ENCODE results near the gene PYGB. TPM values are rescaled to one million over a fixed set of nuclear protein-coding genes. Genes with fewer than 3 reads are reported as not detected.

The PYGB gene
- total RNA-seq, 1 experiment from 2014 or later = 188 TPM

DNA sequence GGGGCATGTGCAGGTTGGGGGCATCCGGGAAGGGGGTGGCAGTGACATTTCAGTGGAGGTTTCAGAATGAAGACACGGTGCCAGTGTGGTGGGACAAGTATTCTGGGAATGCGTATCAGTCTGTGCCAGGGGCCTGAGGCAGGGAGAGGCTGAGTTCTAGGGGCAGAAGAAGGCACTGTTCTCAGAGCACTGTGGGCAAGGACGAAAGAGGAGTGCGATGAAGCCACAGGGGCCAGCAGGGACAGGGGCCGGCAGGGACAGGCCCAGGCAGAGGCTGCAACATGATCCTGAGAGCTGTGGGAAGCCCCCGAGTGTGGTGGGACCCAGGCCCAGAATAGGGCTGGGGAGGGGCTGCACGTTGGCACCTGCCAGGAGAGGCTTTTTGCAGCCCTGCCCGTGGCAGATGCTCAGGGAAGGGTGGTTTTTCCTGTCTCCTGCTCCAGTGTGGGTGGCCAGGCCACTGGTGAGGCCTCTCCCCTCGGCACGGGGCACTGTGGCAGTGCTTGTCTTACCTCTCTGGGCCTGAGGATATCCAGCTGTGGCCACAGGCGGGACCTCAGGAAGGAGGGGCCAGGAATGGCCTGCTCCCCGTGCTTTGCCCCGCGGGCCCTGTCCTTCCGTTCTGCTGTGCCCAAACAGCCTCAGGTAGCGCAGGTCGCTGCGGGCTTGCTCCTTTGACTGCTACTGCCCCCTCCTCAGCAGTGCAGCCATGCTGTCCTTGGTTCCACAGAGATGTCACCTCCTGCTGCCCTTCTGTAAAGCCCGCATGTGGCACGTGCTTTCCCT, 42.4 kb upstream of the PYGB start:
- H3K79me2 ChIP-seq (ENCODE audit: low read length) = peaks cover 68% of the 10 kb centered on the region
- H3K27ac ChIP-seq (ENCODE audit: low read length) = peak overlapping the region; percentile 83; the same call in 1 of the 2 replicates
- no peak for DNase-seq
- H3K36me3 ChIP-seq (ENCODE audit: insufficient read depth, low read length) = no peaks in the 10 kb centered on the region; the same call in 1 of the 2 replicates
- no peaks in the 10 kb centered on the region for H3K27me3 ChIP-seq (ENCODE audit: low read length)
- no peaks in the 10 kb centered on the region for H3K9me2 ChIP-seq (replicated peaks; ENCODE audit: insufficient read depth, low read length)
- no peaks in the 10 kb centered on the region; the same call in 1 of the 2 replicates for H4K20me1 ChIP-seq (ENCODE audit: insufficient read depth, low read depth, low read length)
- peaks cover 52% of the 10 kb centered on the region for H3K4me1 ChIP-seq (ENCODE audit: low read length)
- H2AFZ ChIP-seq (ENCODE audit: low read length) = no peak overlapping the region
- H3K4me3 ChIP-seq (ENCODE audit: low read length) = no peak overlapping the region
- no peak overlapping the region for H3K4me2 ChIP-seq (ENCODE audit: low read depth, low read length, poor library complexity, severe bottlenecking)
- H3K9me3 ChIP-seq (ENCODE audit: low read length) = no peaks in the 10 kb centered on the region
- H3K9ac ChIP-seq (ENCODE audit: low read length) = no peak overlapping the region; the same call in 1 of the 2 replicates

DNA sequence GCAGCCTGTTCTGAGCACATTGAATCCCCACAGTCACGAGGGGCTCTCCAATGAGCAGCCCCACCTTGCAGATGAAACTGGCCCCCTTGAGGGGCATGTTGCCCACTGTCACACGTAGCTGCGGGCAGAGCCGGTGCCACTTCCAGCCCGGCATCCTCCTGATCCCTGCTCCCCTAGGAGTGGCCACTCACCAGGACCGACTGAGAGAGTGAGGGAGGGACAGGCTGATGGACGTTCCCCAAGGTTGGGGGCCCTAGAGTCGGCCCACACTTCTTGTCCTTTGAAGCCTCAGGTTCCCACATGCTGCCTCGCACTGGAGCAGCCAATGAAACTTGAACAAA, 41.9 kb upstream of the PYGB start:
- H3K4me2 ChIP-seq (ENCODE audit: low read depth, low read length, poor library complexity, severe bottlenecking) = no peak overlapping the region
- H2AFZ ChIP-seq (ENCODE audit: low read length) = no peak overlapping the region
- peaks cover 62% of the 10 kb centered on the region for H3K79me2 ChIP-seq (ENCODE audit: low read length)
- H3K27ac ChIP-seq (ENCODE audit: low read length) = no peak overlapping the region
- H3K9me3 ChIP-seq (ENCODE audit: low read length) = no peaks in the 10 kb centered on the region
- H3K27me3 ChIP-seq (ENCODE audit: low read length) = no peaks in the 10 kb centered on the region
- H3K4me3 ChIP-seq (ENCODE audit: low read length) = no peak overlapping the region
- H3K9me2 ChIP-seq (replicated peaks; ENCODE audit: insufficient read depth, low read length) = no peaks in the 10 kb centered on the region
- no peak overlapping the region for H3K9ac ChIP-seq (ENCODE audit: low read length)
- H3K36me3 ChIP-seq (ENCODE audit: insufficient read depth, low read length) = no peaks in the 10 kb centered on the region; the same call in 1 of the 2 replicates
- no peak for DNase-seq
- H3K4me1 ChIP-seq (ENCODE audit: low read length) = peaks cover 47% of the 10 kb centered on the region
- H4K20me1 ChIP-seq (ENCODE audit: insufficient read depth, low read depth, low read length) = no peaks in the 10 kb centered on the region; the same call in 1 of the 2 replicates

DNA sequence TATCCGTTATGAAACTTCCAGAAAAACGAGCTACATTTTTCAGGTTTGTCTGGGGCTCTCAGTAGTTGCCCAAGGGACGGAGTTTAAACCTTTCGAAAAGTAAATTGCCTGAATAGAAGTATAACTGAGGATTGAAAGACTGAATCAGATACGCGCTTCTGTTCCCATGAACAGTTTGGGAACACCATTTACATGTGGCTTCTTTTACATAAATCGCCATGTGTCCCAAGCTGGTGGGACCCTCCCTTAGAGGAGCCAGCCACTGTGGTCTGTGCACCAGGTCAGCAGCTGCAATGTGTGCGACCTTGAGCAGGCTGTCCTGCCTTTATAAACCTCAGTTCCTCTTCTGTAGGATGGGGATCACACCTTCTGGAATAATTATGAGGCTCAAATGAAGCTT, 41.3 kb upstream of the PYGB start:
- Histone ChIP-seq H3K36me3 (ENCODE audit: insufficient read depth, low read length) (no peaks in the 10 kb centered on the region; the same call in 1 of the 2 replicates), H2AFZ (ENCODE audit: low read length) (no peak overlapping the region), H3K4me3 (ENCODE audit: low read length) (no peak overlapping the region), H3K27me3 (ENCODE audit: low read length) (no peaks in the 10 kb centered on the region), H3K27ac (ENCODE audit: low read length) (no peak overlapping the region), H3K4me1 (ENCODE audit: low read length) (peaks cover 43% of the 10 kb centered on the region), H3K79me2 (ENCODE audit: low read length) (peaks cover 57% of the 10 kb centered on the region), H4K20me1 (ENCODE audit: insufficient read depth, low read depth, low read length) (no peaks in the 10 kb centered on the region; the same call in 1 of the 2 replicates), H3K9me2 (replicated peaks; ENCODE audit: insufficient read depth, low read length) (no peaks in the 10 kb centered on the region), H3K9ac (ENCODE audit: low read length) (no peak overlapping the region), H3K9me3 (ENCODE audit: low read length) (no peaks in the 10 kb centered on the region), H3K4me2 (ENCODE audit: low read depth, low read length, poor library complexity, severe bottlenecking) (no peak overlapping the region)
- no peak for DNase-seq

DNA sequence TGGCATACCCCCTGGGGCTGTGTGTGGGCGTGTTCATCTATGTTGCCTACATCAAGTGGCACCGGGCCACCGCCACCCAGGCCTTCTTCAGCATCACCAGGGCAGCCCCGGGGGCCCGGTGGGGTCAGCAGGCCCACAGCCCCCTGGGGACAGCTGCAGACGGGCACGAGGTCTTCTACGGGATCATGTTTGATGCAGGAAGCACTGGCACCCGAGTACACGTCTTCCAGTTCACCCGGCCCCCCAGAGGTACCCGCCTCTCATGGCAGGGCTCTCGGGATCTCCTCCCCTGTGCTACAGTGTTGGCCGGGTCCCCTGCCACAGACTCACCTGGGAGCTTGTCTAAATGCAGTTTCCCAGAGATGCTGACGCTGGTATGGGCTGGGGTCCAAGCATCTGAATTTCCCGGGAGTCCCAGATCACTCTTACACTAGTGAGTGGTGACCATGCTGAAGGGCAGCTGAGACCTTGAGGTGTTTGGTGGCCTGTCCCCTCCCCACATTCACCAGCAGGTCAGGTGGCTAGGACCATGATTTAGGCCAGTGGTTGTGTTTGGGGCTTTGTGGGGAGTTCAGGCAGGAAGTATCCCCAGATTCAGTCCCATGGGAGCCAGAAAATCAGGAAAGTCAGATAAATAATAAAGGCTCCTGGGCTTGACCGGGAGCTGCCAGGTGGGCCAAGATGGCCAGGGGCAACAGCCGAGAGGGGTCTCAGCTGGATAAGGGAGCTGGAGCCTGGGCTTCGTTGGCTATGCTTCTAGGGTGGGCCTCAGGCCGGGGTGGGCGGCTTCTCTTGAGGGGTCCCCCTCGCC, 40.5 kb upstream of the PYGB start:
- Histone ChIP-seq H3K27me3 (ENCODE audit: low read length) (no peaks in the 10 kb centered on the region), H3K9me3 (ENCODE audit: low read length) (no peaks in the 10 kb centered on the region), H3K9ac (ENCODE audit: low read length) (no peak overlapping the region), H3K9me2 (replicated peaks; ENCODE audit: insufficient read depth, low read length) (no peaks in the 10 kb centered on the region), H3K79me2 (ENCODE audit: low read length) (peaks cover 50% of the 10 kb centered on the region), H4K20me1 (ENCODE audit: insufficient read depth, low read depth, low read length) (no peaks in the 10 kb centered on the region; the same call in 1 of the 2 replicates), H3K4me2 (ENCODE audit: low read depth, low read length, poor library complexity, severe bottlenecking) (no peak overlapping the region), H3K36me3 (ENCODE audit: insufficient read depth, low read length) (no peaks in the 10 kb centered on the region; the same call in 1 of the 2 replicates), H3K27ac (ENCODE audit: low read length) (no peak overlapping the region), H3K4me1 (ENCODE audit: low read length) (peaks cover 35% of the 10 kb centered on the region), H3K4me3 (ENCODE audit: low read length) (no peak overlapping the region), H2AFZ (ENCODE audit: low read length) (no peak overlapping the region)
- DNase-seq = no peak

DNA sequence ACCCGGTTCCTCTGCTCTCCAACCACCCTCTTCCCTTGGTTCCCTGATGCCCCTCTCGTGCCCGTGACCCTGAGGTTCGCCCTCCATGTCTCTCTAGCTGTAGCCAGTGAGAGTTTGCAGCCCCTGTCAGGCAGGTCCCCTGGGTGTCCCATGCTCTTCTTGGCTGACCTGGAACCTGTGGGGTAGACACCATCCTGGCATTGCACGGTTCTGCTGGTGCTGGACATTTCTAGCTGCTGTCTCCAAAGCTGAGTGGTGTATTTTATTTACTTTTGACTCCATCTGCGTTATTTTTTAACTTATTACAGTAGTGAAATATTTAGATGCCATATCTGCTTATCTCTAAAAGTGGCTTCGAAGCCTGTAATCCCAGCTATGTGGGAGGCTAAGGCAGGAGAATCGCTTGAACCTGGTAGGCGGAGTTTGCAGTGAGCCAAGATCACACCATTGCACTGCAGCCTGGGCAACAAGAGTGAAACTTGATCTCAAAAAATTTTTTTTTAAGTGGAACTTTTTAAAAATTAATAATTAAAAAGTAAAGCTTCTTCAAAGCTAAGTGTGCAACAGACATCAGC, 39.8 kb upstream of the PYGB start:
- no peak for DNase-seq
- no peaks in the 10 kb centered on the region for H3K9me3 ChIP-seq (ENCODE audit: low read length)
- peaks cover 28% of the 10 kb centered on the region for H3K4me1 ChIP-seq (ENCODE audit: low read length)
- H3K4me3 ChIP-seq (ENCODE audit: low read length) = no peak overlapping the region
- no peaks in the 10 kb centered on the region for H3K27me3 ChIP-seq (ENCODE audit: low read length)
- H3K4me2 ChIP-seq (ENCODE audit: low read depth, low read length, poor library complexity, severe bottlenecking) = no peak overlapping the region
- H3K9ac ChIP-seq (ENCODE audit: low read length) = no peak overlapping the region
- no peaks in the 10 kb centered on the region; the same call in 1 of the 2 replicates for H4K20me1 ChIP-seq (ENCODE audit: insufficient read depth, low read depth, low read length)
- no peaks in the 10 kb centered on the region for H3K9me2 ChIP-seq (replicated peaks; ENCODE audit: insufficient read depth, low read length)
- H3K27ac ChIP-seq (ENCODE audit: low read length) = no peak overlapping the region
- H3K36me3 ChIP-seq (ENCODE audit: insufficient read depth, low read length) = no peaks in the 10 kb centered on the region; the same call in 1 of the 2 replicates
- peaks cover 43% of the 10 kb centered on the region for H3K79me2 ChIP-seq (ENCODE audit: low read length)
- no peak overlapping the region for H2AFZ ChIP-seq (ENCODE audit: low read length)

DNA sequence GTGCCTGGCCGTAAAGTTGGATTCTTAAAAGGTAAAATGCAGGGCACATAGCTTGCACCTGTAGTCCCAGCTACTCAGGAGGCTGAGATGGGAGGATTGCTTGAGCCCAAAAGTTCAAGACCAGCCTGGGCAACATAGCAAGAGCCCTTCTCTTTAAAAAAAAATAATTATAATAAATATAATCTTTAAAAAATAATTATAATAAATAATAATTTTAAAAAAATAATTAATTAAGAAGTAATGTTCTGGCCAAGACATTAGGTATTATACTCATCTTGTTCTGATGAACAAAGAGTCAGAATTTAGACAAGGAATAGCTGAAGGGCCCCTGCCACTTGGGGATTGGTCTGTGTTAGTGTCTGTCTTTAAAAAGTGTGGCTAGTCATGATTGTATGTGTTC, 38.5 kb upstream of the PYGB start:
- Histone ChIP-seq H3K9me3 (ENCODE audit: low read length) (no peaks in the 10 kb centered on the region), H3K27me3 (ENCODE audit: low read length) (no peaks in the 10 kb centered on the region), H3K79me2 (ENCODE audit: low read length) (peaks cover 31% of the 10 kb centered on the region), H3K4me2 (ENCODE audit: low read depth, low read length, poor library complexity, severe bottlenecking) (no peak overlapping the region), H4K20me1 (ENCODE audit: insufficient read depth, low read depth, low read length) (no peaks in the 10 kb centered on the region; the same call in 1 of the 2 replicates), H2AFZ (ENCODE audit: low read length) (no peak overlapping the region), H3K4me3 (ENCODE audit: low read length) (no peak overlapping the region), H3K4me1 (ENCODE audit: low read length) (peaks cover 14% of the 10 kb centered on the region), H3K9ac (ENCODE audit: low read length) (no peak overlapping the region), H3K27ac (ENCODE audit: low read length) (no peak overlapping the region), H3K9me2 (replicated peaks; ENCODE audit: insufficient read depth, low read length) (no peaks in the 10 kb centered on the region), H3K36me3 (ENCODE audit: insufficient read depth, low read length) (no peaks in the 10 kb centered on the region; the same call in 1 of the 2 replicates)
- no peak for DNase-seq

DNA sequence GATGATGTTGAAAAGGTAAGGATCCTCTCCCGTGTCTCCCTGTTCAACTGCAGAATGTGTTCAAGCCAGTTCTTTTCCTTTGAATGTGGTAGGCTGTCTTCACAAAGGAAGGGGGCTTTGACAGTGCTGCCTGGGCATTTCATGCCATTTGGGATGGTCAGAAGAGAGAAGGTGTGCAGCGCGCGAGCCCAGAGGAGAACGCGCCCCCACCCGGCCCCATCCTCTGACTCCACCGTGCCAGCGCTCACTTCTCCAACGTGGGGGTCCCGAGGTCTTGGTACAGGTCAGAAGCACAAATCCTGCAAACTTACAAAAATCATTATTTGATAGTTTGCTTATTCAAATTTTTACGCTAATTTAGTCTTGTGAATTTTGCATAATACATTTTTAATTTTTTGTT, 38.0 kb upstream of the PYGB start:
- Histone ChIP-seq H3K36me3 (ENCODE audit: insufficient read depth, low read length) (peaks cover under 1% of the 10 kb centered on the region; the same call in 1 of the 2 replicates), H3K27ac (ENCODE audit: low read length) (no peak overlapping the region), H3K4me3 (ENCODE audit: low read length) (no peak overlapping the region), H3K4me1 (ENCODE audit: low read length) (peaks cover 9% of the 10 kb centered on the region), H3K9me3 (ENCODE audit: low read length) (no peaks in the 10 kb centered on the region), H3K27me3 (ENCODE audit: low read length) (no peaks in the 10 kb centered on the region), H3K9me2 (replicated peaks; ENCODE audit: insufficient read depth, low read length) (no peaks in the 10 kb centered on the region), H3K4me2 (ENCODE audit: low read depth, low read length, poor library complexity, severe bottlenecking) (no peak overlapping the region), H3K9ac (ENCODE audit: low read length) (no peak overlapping the region), H3K79me2 (ENCODE audit: low read length) (peaks cover 26% of the 10 kb centered on the region), H2AFZ (ENCODE audit: low read length) (no peak overlapping the region), H4K20me1 (ENCODE audit: insufficient read depth, low read depth, low read length) (no peaks in the 10 kb centered on the region)
- DNase-seq = no peak

DNA sequence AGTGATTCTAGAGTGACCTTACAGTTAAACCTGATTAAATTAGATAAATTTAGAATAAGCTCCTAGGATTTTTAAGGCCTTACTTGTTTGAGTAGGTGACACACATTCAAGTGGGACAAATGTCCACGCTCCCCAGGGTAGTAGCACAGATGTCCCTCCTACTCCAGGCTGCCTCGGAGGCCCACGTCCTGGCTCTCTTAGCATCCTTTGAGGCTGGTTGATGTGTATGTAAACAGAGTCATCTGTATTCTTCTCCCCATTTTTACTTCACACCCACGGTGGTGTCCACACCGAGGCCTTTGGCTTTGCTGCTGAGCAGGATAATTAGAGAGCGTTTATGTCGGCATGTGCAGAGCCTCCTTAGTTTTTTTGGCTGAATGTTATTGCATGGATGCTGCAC, 36.6 kb upstream of the PYGB start:
- Histone ChIP-seq H3K79me2 (ENCODE audit: low read length) (peaks cover 13% of the 10 kb centered on the region), H3K4me3 (ENCODE audit: low read length) (no peak overlapping the region), H3K27ac (ENCODE audit: low read length) (no peak overlapping the region), H3K9me3 (ENCODE audit: low read length) (no peaks in the 10 kb centered on the region), H2AFZ (ENCODE audit: low read length) (no peak overlapping the region), H3K27me3 (ENCODE audit: low read length) (no peaks in the 10 kb centered on the region), H3K9ac (ENCODE audit: low read length) (no peak overlapping the region), H3K36me3 (ENCODE audit: insufficient read depth, low read length) (peaks cover 10% of the 10 kb centered on the region), H3K4me2 (ENCODE audit: low read depth, low read length, poor library complexity, severe bottlenecking) (no peak overlapping the region), H4K20me1 (ENCODE audit: insufficient read depth, low read depth, low read length) (no peaks in the 10 kb centered on the region), H3K9me2 (replicated peaks; ENCODE audit: insufficient read depth, low read length) (no peaks in the 10 kb centered on the region), H3K4me1 (ENCODE audit: low read length) (peaks cover 6% of the 10 kb centered on the region)
- DNase-seq = no peak
